H54 (cell line): Measurements from ENCODE around the gene GUCY2D.
"Not testable (repeated sequence)": the region's sequence is repeated elsewhere in the genome, so short reads cannot be mapped to it uniquely, and the experiment has no call there.

ENCODE experiments used
- DNase-seq: peaks from one replicate; pipeline ENCODE4 v3.0.0; 2011; ENCODE audit warnings: low spot score, mixed read lengths; ENCODE audit not compliant: insufficient read length
- FAIRE-seq: peaks from 3 replicates; lab custom pipeline; 2011; peaks lifted over from hg19 to GRCh38; lab: Jason Lieb, UNC
- POLR2A ChIP-seq: IDR thresholded peaks from 2 replicates; pipeline ENCODE4 v1.6.1; 2011; ENCODE audit warnings: low read depth, mild to moderate bottlenecking, low read length

Gene GUCY2D

GRCh38 chr17:8055851-8056231, 53.4 kb downstream of the GUCY2D start:
- no peak for TF ChIP-seq POLR2A
- no peak for FAIRE-seq
- DNase-seq: no peak

- DNase-seq (no peak), FAIRE-seq (no peak)
- no peak for TF ChIP-seq POLR2A
Observed at GRCh38 chr17:8056232-8056975, 54.0 kb downstream of the GUCY2D start.

GRCh38 chr17:8056976-8057625, 54.7 kb downstream of the GUCY2D start:
- DNase-seq: no peak
- no peak for FAIRE-seq
- TF ChIP-seq POLR2A: no peak

- DNase-seq: peak; percentile 75
- peak; percentile 89 for FAIRE-seq
- TF ChIP-seq POLR2A: no peak
Observed at GRCh38 chr17:8057691-8058114, 55.3 kb downstream of the GUCY2D start.

GRCh38 chr17:8059131-8059530, 56.7 kb downstream of the GUCY2D start:
- FAIRE-seq: no peak
- no peak for DNase-seq
- TF ChIP-seq POLR2A: no peak

GRCh38 chr17:8060274-8060673, 57.9 kb downstream of the GUCY2D start:
- FAIRE-seq: no peak
- DNase-seq: no peak
- TF ChIP-seq POLR2A: no peak

- not testable (repeated sequence) for DNase-seq
Observed at GRCh38 chr17:8061851-8062250, 59.4 kb downstream of the GUCY2D start.

GRCh38 chr17:8062435-8062806, 60.0 kb downstream of the GUCY2D start:
- FAIRE-seq (no peak), DNase-seq (no peak)
- TF ChIP-seq POLR2A: no peak

More at GRCh38 chr17:8061851-8062250, 59.4 kb downstream of the GUCY2D start:
- not testable (repeated sequence) for FAIRE-seq

GRCh38 chr17:8062807-8063483, 60.5 kb downstream of the GUCY2D start:
- TF ChIP-seq POLR2A: no peak
- DNase-seq: no peak
- no peak for FAIRE-seq

GRCh38 chr17:8063761-8064534, 61.5 kb downstream of the GUCY2D start:
- TF ChIP-seq POLR2A: no peak
- no peak for FAIRE-seq
- no peak for DNase-seq

- DNase-seq (no peak), FAIRE-seq (no peak)
- TF ChIP-seq POLR2A: no peak
Observed at GRCh38 chr17:8064561-8065019, 62.2 kb downstream of the GUCY2D start.

- DNase-seq (no peak), FAIRE-seq (no peak)
- TF ChIP-seq POLR2A: no peak
Observed at GRCh38 chr17:8066841-8067775, 64.7 kb downstream of the GUCY2D start.

- no peak for TF ChIP-seq POLR2A
- DNase-seq (no peak), FAIRE-seq (no peak)
Observed at GRCh38 chr17:8067806-8068205, 65.4 kb downstream of the GUCY2D start.
